Urinary bladder (tissue), 4 donors: ENCODE measurements around the gene ARHGDIB. TPM values are rescaled to one million over a fixed set of nuclear protein-coding genes. Genes with fewer than 3 reads are reported as not detected.
A peak's percentile ranks its signal among the peaks of the same experiment; 100 is the strongest.

Source experiments
- DNase-seq: peaks from one replicate; pipeline ENCODE4 v3.0.0-alpha.2; 2015; ENCODE audit errors: extremely low spot score
- H3K27ac ChIP-seq: one replicate; pipeline ENCODE4 v1.5.1; 2013; ENCODE audit warnings: low read depth, mild to moderate bottlenecking, moderate library complexity
- H3K36me3 ChIP-seq: one replicate; pipeline ENCODE4 v1.6.1; 2013; ENCODE audit warnings: mild to moderate bottlenecking, moderate library complexity; ENCODE audit not compliant: insufficient read depth
- H3K4me1 ChIP-seq: one replicate; pipeline ENCODE4 v1.6.1; 2013; ENCODE audit warnings: mild to moderate bottlenecking, moderate library complexity; ENCODE audit not compliant: insufficient read depth
- H3K4me3 ChIP-seq: one replicate; pipeline ENCODE4 v1.5.1; 2013; ENCODE audit warnings: low read depth, low read length
- WGBS: extraction: QIAGEN DNeasy Blood & Tissue Kit; methylation state at CpG from one replicate; pipeline ENCODE4 v1.1.7; 2013; 5-methylcytosine and 5-hydroxymethylcytosine counted together
- polyA plus RNA-seq: library from polyadenylated mRNA; stranded (reverse); fragments of 200-250 nt; gene quantifications from one replicate; pipeline ENCODE4 v1.2.3, GENCODE V29; 2013
- total RNA-seq: library from RNA; depleted of rRNA; stranded (reverse); fragments of >200 nt; gene quantifications from one replicate; pipeline ENCODE4 v1.2.3, GENCODE V29; 2014
- donor health status: healthy with polysubstance abuse.
- donor health status: healthy.

Gene ARHGDIB
- total and polyA plus RNA-seq, 2 donors = 56.6 to 127 TPM

DNA sequence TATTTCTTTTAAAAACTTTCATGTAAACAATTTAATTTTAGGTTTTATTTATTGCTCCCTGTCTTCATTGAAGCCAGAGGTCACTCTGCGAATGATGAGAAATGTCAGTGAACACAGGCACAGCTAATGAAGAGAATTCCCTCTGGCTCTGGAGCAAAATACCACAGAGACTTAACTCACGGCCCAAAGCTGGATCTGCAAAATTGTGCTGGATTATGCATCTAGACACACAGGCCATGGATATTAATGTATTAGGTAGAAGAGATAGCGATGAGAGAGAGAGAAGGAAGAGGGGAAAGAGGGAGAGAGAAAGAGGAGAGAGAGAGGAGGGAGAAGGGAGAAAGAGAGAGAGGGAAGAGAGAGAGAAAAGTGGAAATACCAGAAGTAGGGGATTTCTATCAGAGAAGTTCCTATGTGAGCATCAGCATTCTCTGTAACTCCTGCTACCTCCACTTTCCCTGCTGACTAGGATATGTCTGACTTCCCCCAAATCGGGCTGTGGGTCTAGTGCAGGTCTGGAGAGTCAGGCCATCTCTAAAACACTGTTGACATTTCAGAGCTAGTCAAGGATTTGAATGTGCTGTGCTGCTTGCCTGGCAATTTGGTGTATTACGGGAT lies 3.7 kb downstream of the ARHGDIB start:
- no peak overlapping the region for H3K4me3 ChIP-seq
- H3K27ac ChIP-seq = no peak overlapping the region
- H3K4me1 ChIP-seq = no peaks in the 10 kb centered on the region
- 37% methylated on average over 5 of the region's 5 CpGs for WGBS
- DNase-seq = no peak
- H3K36me3 ChIP-seq = peaks cover 1% of the 10 kb centered on the region

DNA sequence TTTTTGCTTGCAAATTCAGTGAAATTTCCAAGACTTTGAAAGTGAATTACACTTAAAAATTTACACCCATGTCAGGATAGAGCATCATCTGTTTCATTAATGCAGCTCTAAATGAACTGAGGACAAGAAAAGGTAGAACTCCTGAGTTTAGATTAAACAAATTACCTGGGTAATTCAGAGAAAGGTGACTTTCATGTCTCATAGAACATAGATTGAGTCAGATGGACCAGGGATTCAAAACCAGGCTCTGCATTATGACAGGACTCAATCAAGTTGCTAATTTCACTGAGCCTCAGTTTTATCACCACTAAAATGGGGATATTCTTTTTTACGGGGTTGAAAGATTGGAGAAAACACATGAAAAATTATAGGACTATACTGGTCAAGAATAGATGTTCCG lies 4.5 kb downstream of the ARHGDIB start:
- Histone ChIP-seq H3K4me1 (no peaks in the 10 kb centered on the region), H3K36me3 (peaks cover 1% of the 10 kb centered on the region), H3K27ac (no peak overlapping the region), H3K4me3 (no peak overlapping the region)
- 63% methylated on average over 2 of the region's 2 CpGs for WGBS
- DNase-seq = no peak

DNA sequence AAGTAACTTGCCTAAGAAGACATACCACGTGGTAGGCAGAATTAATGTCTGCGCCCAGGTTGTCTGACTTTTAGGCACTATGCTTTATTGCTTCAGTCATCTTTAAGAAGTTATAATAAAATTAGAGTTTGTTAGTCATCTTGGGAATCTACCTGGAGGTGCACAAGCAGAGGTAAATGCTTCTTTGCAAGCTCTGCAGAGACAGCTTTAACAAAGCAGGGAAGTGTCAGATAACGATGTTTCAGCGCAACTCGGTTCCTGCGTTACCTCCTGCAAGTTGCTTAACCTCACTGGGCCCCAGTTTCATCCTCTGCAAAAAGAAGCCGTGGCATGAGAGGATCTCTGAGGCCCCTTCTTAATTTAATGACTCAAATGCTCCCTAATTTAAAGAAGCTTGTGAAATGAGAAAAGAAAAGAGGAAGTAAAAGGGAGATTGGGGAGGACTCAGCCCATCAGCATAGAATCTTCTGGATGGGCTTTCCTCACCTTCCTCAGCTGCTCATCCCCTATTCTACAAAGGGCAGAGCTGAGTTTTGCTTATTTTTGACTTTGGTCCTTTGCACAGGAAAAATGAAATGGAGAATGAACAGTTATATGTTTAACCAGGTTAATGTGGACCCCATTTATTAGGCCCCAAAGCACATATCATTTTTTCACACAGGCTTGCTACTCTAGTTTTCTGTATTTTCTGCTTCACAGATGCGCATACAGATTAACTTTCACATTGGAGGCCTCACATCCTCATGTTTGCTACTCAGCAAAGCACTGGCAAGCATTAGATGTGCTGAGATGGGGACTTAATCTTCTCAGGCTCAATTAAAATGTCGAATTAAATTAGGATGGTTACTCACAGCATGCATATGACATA lies 5.1 kb downstream of the ARHGDIB start:
- H3K4me1 ChIP-seq = no peaks in the 10 kb centered on the region
- peak overlapping the region; percentile 70 for H3K27ac ChIP-seq
- H3K4me3 ChIP-seq = no peak overlapping the region
- peaks cover 1% of the 10 kb centered on the region for H3K36me3 ChIP-seq
- DNase-seq = no peak
- whole genome bisulfite sequencing = 71% methylated on average over 9 of the region's 9 CpGs

DNA sequence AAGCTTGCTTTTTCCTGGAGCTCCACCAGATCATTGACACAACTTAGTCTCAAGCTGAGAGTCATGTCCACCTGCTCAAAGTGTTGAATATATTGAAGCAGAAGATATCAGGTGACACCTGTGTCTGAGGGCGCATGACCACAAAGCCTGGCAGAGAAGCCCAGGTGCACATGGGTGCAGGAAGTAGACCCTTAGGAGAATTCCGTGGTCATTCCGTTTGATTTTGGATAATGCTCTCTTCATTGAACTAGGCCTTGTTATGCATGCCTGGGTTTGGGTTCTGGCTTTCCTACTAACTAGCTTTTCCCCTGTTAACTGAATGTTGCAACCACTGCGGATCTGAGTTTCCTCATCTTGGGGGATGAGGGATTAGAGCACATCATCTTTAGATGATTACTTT lies 7.1 kb downstream of the ARHGDIB start:
- Histone ChIP-seq H3K4me1 (no peaks in the 10 kb centered on the region), H3K4me3 (no peak overlapping the region), H3K36me3 (peaks cover 1% of the 10 kb centered on the region), H3K27ac (no peak overlapping the region)
- no peak for DNase-seq
- 91% methylated on average over 4 of the region's 4 CpGs for WGBS

DNA sequence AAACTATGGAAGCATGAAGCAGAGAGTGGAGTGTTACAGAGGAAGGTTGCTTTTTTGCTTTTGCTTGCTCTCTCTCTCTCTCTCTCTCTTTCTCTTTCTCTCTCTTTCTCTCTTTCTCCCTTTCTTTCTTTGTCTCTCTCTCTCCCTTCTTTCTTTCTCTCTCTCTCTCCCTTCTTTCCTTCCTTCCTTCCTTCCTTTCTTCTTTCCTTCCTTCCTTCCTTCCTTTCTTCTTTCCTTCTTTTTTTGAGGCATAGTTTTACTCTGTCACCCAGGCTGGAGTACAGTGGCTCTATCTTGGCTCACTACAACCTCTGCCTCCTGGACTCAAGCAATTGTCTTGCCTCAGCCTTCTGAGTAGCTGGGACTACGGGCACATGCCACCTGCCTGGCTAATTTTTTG lies 7.6 kb downstream of the ARHGDIB start:
- H3K36me3 ChIP-seq = peaks cover 1% of the 10 kb centered on the region
- WGBS = 87% methylated on average over 1 of the region's 1 CpG
- no peak overlapping the region for H3K27ac ChIP-seq
- H3K4me1 ChIP-seq = no peaks in the 10 kb centered on the region
- H3K4me3 ChIP-seq = no peak overlapping the region
- no peak for DNase-seq

DNA sequence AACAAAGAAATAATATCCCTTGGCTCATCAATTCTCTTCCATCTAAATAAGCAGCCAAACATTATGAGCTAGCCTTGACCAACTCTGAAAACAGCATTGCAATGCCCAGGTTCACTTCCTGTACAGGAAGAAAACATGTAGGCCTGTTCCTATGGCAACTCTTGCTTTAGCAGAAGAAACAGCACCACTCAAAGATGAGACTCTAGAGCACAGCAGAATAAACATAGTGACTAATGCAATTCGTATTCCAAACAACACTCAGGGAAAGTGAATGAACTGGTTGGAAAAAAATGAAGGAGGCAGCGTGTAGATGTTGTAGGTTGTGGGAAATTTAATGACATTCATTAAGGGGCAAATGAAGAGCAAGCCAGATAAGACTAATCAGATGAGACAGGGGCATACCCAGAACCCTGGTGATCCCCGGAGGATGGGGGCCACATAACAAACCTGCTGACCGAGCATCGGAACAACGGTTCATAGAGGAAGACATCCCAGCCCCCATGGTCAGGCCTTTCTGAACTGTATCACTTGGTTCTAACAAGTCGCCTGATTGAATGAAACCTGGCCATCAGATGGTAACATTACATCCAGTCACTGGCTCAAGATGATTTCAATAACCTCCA lies 9.0 kb downstream of the ARHGDIB start:
- H3K4me1 ChIP-seq = no peaks in the 10 kb centered on the region

DNA sequence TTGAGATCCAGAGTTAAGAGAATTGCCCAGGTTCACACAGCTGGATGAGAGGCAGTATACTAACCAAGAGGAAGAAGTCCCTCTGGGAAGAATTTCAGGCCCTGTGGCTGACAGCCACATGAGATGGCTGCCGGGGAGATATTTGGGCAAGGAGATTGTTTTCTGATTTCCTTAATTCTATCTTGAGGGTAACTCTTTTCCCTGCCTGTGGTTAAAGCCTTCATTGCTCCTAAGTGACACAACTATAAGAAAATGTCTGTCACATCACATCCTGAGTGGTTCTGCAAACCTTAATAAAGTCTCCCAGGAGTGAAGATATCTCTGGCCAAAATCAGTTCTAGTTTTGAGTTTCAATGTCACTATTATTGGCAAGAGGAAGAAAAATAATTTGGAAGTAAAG lies 9.6 kb downstream of the ARHGDIB start:
- peaks cover 3% of the 10 kb centered on the region for H3K36me3 ChIP-seq
- no peaks in the 10 kb centered on the region for H3K4me1 ChIP-seq

More for the DNA sequence above, 9.0 kb downstream of the ARHGDIB start:
- WGBS = 52% methylated on average over 7 of the region's 7 CpGs
- Histone ChIP-seq H3K4me3 (no peak overlapping the region), H3K36me3 (peaks cover 3% of the 10 kb centered on the region), H3K27ac (peak overlapping the region; percentile 25)
- DNase-seq = no peak

DNA sequence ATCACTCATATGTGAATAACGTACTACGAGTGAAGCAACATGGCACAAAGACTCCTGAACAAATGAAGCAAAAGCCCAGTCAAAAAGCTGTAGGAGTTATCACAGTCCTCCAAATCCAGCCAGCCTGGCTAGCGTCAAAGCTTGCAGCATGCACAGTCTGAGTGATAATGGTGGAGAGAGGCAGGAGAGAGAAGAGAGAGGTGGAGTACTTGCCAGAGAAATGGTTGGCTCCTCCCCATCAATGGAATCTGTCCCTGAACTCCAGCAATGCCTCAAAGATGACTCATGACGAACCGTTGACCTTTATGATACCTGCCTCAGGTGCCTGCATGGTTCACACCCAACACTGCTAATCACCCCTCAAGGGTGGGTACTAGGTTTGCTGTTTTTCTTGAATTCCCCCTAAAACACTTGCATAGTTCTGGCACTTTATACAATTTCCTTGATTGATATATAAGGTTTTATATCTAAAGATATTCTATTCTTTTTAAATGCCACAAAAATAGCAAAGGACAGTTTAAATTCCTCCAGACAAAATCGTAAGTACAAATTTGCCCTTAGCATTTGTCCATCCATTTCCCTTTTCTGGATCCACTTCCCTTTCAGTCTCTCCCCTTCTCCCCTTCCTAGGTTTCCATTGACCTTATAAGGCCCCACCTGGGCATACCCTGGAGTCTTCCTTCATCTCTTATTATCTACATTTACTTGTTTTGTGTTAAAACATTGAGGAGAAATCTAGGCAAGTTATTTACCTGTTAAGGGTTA lies 10.2 kb downstream of the ARHGDIB start:
- H3K4me3 ChIP-seq = no peak overlapping the region
- 79% methylated on average over 6 of the region's 6 CpGs for whole genome bisulfite sequencing
- DNase-seq = no peak
- no peaks in the 10 kb centered on the region for H3K4me1 ChIP-seq
- H3K36me3 ChIP-seq = peaks cover 3% of the 10 kb centered on the region
- H3K27ac ChIP-seq = peak overlapping the region; percentile 2

More for the DNA sequence above, 9.6 kb downstream of the ARHGDIB start:
- WGBS = 54% methylated on average over 1 of the region's 1 CpG
- H3K27ac ChIP-seq = no peak overlapping the region
- H3K4me3 ChIP-seq = no peak overlapping the region
- no peak for DNase-seq

DNA sequence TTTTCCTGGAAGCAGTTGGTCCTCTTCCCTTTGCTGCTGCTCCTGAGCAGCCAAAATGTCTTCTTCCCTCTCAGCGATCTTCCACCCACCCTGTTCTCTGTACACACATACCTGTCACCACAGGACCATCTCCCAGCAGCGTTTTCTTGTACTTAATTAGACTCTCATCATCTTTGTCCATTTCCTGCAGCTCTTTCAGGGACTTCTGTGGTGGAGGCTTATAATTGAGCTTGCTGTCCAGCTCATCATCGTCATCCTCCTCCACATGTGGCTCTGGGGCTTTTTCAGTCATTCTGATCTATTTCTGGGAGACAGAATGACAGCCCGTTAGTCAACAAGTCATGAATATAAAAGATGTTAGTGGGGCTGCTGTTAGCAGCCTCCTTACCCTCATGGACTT lies 11.0 kb downstream of the ARHGDIB start:
- 80% methylated on average over 4 of the region's 4 CpGs for WGBS
- Histone ChIP-seq H3K4me1 (no peaks in the 10 kb centered on the region), H3K4me3 (no peak overlapping the region), H3K36me3 (peaks cover 3% of the 10 kb centered on the region), H3K27ac (no peak overlapping the region)
- no peak for DNase-seq

DNA sequence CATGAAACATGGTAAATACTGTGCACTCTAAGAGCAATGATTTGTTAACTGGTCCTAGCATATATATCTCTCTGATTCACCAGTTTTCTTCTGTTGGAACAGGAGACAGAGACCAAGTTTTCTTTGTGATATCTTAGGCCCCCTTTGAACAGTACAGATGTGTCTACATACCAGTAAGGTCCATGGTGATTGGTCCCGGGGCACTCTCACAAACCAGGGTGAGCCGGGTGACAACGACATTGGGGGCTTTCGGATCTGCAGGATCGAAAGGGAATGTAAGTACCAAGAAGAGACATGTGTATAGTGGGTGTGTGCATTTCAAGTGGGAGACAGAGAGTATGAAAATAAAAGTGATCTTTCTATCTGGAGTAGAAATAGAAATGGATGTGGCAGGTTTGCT lies 11.8 kb downstream of the ARHGDIB start:
- Histone ChIP-seq H3K4me3 (no peak overlapping the region), H3K4me1 (no peaks in the 10 kb centered on the region), H3K27ac (no peak overlapping the region), H3K36me3 (peaks cover 3% of the 10 kb centered on the region)
- 95% methylated on average over 5 of the region's 5 CpGs for WGBS
- no peak for DNase-seq

DNA sequence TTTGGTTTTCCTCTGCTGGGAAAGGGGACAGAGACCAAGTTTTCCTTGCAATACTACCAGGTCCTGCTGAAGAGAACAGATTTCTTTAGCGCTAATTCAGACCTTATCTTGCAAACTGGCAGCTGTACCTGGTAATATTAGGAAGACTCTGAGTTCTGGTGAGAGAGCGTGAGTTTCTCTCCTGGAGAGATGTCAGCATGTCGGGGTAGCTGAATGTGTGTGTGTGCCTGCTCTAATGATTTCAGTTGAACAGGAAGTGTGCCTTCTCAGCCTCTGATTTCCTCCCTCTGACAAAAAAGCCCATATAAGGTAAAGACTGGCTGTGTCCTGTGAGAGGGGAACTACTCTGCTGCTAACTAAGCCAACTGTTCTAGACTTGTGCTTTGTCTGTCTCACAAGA lies 12.7 kb downstream of the ARHGDIB start:
- H3K36me3 ChIP-seq = peaks cover 3% of the 10 kb centered on the region
- no peaks in the 10 kb centered on the region for H3K4me1 ChIP-seq
- DNase-seq = no peak
- no peak overlapping the region for H3K4me3 ChIP-seq
- H3K27ac ChIP-seq = peak overlapping the region; percentile 48
- WGBS = 18% methylated on average over 3 of the region's 3 CpGs

DNA sequence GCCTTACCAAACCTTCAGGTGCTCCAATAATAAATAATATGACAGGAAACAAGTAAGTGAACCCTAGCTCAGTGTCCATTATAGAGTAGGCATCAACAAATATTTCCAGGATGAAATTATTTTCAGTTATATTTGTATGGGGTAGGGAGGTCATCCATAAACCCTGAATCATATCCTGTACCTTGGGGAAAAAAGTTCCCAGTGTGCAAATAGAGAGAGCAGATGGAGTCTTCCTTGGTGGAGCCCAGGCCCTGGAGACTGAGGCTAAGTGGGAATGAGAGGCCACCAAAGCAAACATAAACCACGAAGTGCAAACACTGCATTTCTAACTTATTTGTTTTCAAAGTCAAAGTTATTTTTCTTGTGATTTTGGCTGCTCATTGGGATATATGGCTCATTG lies 14.5 kb downstream of the ARHGDIB start:
- H3K4me1 ChIP-seq = no peaks in the 10 kb centered on the region
- no peak overlapping the region for H3K27ac ChIP-seq
- DNase-seq = no peak
- peaks cover 1% of the 10 kb centered on the region for H3K36me3 ChIP-seq
- WGBS = 95% methylated on average over 1 of the region's 1 CpG
- no peak overlapping the region for H3K4me3 ChIP-seq

DNA sequence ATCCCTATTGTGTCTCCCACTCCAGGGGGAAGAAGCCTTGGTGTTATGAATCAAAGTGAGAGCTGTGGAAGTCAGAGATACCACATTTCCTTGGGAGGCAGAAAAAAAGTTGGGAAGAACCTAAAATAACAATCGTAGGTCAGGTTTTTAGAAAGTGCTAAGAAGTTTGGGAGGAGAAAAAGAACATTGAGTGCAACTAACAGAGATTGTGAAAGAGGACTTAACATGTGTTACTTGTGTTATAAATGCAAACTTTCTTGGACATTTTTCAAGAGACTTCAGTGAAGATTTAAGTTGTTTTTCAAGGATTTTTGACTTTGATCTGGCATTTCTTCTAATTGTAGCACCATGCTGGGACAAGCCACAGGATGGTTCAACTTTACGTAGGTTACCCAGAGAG lies 15.2 kb downstream of the ARHGDIB start:
- Histone ChIP-seq H3K4me1 (no peaks in the 10 kb centered on the region), H3K36me3 (peaks cover 6% of the 10 kb centered on the region), H3K27ac (no peak overlapping the region), H3K4me3 (no peak overlapping the region)
- DNase-seq = no peak
- WGBS = 89% methylated on average over 2 of the region's 2 CpGs
